GM10266 (cell line): ENCODE measurements around the gene S100A11.

Experiments used
- DNase-seq: peaks from one replicate; pipeline ENCODE4 v3.0.0; 2012; ENCODE audit errors: extremely low spot score
- TF ChIP-seq, protein P1 (sequence below): IDR thresholded peaks from 2 replicates; pipeline ENCODE4 v1.5.1; 2012; ENCODE audit warnings: mild to moderate bottlenecking, low read depth; ENCODE audit not compliant: control insufficient read depth, insufficient read depth; ENCODE audit errors: missing control alignments

The S100A11 gene

DNA sequence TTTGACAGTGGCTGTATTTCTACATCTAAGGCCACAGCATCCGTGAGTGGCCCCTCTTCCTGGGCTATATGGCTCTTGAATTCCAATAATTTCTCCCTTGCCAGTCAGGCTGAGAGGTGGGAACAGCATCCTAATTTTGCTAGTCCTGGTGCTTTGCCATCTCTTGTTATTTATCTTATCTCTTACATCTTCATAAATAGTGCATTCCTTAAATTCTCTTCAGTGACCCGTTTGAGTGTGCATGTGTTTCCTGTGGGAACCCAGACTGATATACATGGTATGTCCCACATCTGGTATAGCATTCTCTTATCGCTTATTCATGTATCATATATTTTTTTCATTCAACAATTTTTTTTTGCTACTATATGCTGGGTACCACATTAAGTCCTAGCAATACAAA, 9.9 kb downstream of the S100A11 start:
- DNase-seq: no peak
- TF ChIP-seq, protein P1, sequence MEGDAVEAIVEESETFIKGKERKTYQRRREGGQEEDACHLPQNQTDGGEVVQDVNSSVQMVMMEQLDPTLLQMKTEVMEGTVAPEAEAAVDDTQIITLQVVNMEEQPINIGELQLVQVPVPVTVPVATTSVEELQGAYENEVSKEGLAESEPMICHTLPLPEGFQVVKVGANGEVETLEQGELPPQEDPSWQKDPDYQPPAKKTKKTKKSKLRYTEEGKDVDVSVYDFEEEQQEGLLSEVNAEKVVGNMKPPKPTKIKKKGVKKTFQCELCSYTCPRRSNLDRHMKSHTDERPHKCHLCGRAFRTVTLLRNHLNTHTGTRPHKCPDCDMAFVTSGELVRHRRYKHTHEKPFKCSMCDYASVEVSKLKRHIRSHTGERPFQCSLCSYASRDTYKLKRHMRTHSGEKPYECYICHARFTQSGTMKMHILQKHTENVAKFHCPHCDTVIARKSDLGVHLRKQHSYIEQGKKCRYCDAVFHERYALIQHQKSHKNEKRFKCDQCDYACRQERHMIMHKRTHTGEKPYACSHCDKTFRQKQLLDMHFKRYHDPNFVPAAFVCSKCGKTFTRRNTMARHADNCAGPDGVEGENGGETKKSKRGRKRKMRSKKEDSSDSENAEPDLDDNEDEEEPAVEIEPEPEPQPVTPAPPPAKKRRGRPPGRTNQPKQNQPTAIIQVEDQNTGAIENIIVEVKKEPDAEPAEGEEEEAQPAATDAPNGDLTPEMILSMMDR: no peak

- TF ChIP-seq, protein P1: no peak
- DNase-seq: no peak
These were observed 12.6 kb downstream of the S100A11 start for GRCh38 chr1:152024223-152024622.

DNA sequence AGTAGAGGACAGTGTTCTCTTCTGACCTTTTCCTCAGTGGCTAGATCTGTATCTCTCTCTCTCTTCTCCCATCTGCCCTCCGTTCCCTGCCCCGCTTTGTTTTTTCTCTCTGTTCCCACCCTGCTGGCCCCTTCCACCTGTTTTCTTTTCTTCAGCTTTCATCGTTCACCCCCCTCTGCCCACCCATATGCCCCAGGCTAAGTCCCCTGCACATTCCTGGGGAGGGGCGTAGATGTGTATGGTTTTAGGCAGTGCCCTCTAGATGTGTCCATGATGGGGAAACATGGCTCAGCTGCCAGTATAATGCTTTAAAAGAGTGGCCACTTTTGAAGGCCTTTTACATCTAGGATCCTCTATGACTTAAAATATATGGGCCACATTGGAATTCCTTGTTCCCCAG, 13.6 kb downstream of the S100A11 start:
- DNase-seq: no peak

GRCh38 chr1:152022474-152022873, 14.3 kb downstream of the S100A11 start:
- no peak for DNase-seq
- TF ChIP-seq, protein P1: no peak

More for the DNA sequence above, 13.6 kb downstream of the S100A11 start:
- TF ChIP-seq, protein P1: no peak

GRCh38 chr1:152021569-152021968, 15.2 kb downstream of the S100A11 start:
- TF ChIP-seq, protein P1: no peak
- DNase-seq: no peak

DNA sequence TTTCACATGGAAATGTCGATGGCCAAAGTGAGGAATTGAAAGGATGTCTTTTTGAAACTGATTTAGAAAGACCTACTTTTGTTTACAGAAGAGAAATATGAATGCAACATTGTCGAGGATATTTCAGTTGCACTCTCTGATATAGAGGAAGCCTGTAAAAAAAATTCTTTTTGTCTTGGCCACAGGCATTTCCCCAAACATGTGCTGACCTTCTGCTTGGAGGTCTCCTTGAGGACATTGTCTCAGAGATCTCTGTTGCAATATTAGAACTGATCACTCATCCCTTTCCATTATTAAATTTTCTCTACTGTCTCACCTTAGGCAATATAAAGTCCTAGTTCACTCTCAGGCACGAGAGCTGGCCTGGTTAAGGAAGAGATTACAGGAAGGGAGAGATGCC, 16.0 kb downstream of the S100A11 start:
- DNase-seq: no peak
- TF ChIP-seq, protein P1: no peak

- no peak for DNase-seq
- TF ChIP-seq, protein P1: peak; percentile 36
These were observed 18.3 kb downstream of the S100A11 start for GRCh38 chr1:152018537-152018936.
